ENCODE results near the gene COMMD10.

DNA sequence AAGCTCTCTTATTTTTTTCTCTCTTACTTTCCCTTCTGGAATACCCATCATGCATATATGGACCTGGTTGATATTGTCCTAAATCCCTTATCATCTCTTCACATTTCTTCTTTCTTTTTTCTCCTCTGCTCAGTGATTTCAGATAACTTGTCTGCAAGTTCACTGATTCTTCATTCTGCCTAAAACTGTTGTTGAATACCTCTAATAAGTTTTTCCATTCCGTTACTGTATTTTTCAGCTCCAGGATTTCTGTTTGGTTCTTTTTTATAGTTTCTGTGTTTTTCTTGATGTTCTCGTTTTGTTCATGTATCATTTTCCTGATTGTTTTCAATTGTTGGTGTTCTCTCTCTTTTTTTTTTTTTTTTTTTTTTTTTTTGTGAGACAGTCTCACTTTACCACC lies 203.7 kb downstream of the COMMD10 start:
- TF ChIP-seq EZH2 (IDR thresholded peaks at IDR 0.05; ENCODE audit: insufficient read depth, poor library complexity, severe bottlenecking) (no peak), EZH2phosphoT487 (IDR thresholded peaks at IDR 0.05; ENCODE audit: insufficient read depth, low read depth) (no peak)

Measured in GM23248 (cell line).